Activated CD4-positive, alpha-beta T cell treated with anti-CD3 and anti-CD28 coated beads for 36 hours (primary cell): ENCODE results near the gene METTL9. TPM values are rescaled to one million over a fixed set of nuclear protein-coding genes. Genes with fewer than 3 reads are reported as not detected.
"Not testable (repeated sequence)": the region's sequence is repeated elsewhere in the genome, so short reads cannot be mapped to it uniquely, and the experiment has no call there.

Source experiments
- ATAC-seq: fragments of 200-7000 bp; cut with Tn5 transposase; one replicate; pipeline ENCODE4 v1.10.0; 2021; ENCODE audit warnings: mild to moderate bottlenecking, moderate library complexity
- CTCF ChIA-PET: fragments of 350-600 bp; sonication (Branson Sonifier 250); formaldehyde crosslinking; loops from one replicate; lab custom pipeline; 2021; ENCODE audit warnings: antibody characterized with exemption; lab: Charles Lee
- POLR2A ChIA-PET: fragments of 350-600 bp; sonication (Branson Sonifier 250); formaldehyde crosslinking; loops from one replicate; lab custom pipeline; 2021; ENCODE audit warnings: antibody characterized with exemption, inconsistent platforms; lab: Charles Lee
- DNase-seq: peaks from one replicate; pipeline ENCODE4 v3.0.0-alpha.2; 2020
- H3K27ac Mint-ChIP-seq: one replicate; pipeline ENCODE4 v1.8.0; 2021; ENCODE audit warnings: mixed read lengths
- H3K27me3 Mint-ChIP-seq: one replicate; pipeline ENCODE4 v1.8.0; 2021; ENCODE audit warnings: mixed read lengths
- H3K36me3 Mint-ChIP-seq: one replicate; pipeline ENCODE4 v1.8.0; 2021; ENCODE audit warnings: low read depth, mixed read lengths
- H3K4me1 Mint-ChIP-seq: one replicate; pipeline ENCODE4 v1.8.0; 2021; ENCODE audit warnings: mixed read lengths
- H3K4me3 Mint-ChIP-seq: one replicate; pipeline ENCODE4 v1.8.0; 2021; ENCODE audit warnings: mild to moderate bottlenecking, moderate library complexity, mixed read lengths
- H3K9me3 Mint-ChIP-seq: one replicate; pipeline ENCODE4 v1.8.0; 2021; ENCODE audit warnings: low read depth, mixed read lengths
- intact Hi-C, 2 experiments: fragments of 100-400 bp; cut with DNase I in 1 of 2; cut with micrococcal nuclease in 1 of 2; formaldehyde crosslinking; loops; one replicate each; pipeline versions ENCODE4 v1.14.2 to v1.15.1; 2022 to 2024; cut with DNase I, micrococcal nuclease
- total RNA-seq, 2 experiments: library from RNA; stranded (reverse); gene quantifications; one replicate each; pipeline ENCODE4 v1.2.3, GENCODE V29; 2021

Gene METTL9
- total RNA-seq, 2 experiments from 2014 or later, result 78.3 to 98.0 TPM

DNA sequence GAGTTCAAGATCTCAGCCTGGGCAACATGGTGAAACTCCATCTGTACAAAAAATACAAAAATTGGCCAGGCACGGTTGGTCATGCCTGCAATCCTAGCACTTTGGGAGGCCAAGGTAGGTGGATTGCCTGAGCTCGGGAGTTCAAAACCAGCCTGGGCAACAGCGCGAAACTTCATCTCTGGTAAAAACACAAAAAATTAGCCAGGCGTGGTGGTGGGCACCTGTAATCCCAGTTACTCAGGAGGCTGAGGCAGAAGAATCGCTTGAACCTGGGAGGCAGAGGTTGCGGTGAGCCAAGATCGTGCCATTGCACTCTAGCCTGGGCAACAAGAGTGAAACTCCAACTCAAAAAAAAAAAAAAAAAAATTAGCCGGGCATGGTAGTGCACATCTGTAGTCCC, 25.9 kb upstream of the METTL9 start:
- H3K4me3 Mint-ChIP-seq, ATAC-seq, H3K9me3 Mint-ChIP-seq, H3K4me1 Mint-ChIP-seq, H3K27me3 Mint-ChIP-seq, DNase-seq, POLR2A ChIA-PET, H3K27ac Mint-ChIP-seq, H3K36me3 Mint-ChIP-seq: not testable (repeated sequence)
- CTCF ChIA-PET, result interaction anchor here (1.0 kb wide), 1 partner anchor 84 kb away, joined by 3 read pairs; no protein-coding TSS in a partner anchor
- intact Hi-C loops, result loop anchor here in 1 of 2 experiments (10.0 kb wide), 1 partner anchor 289 kb away; no protein-coding TSS in a partner anchor

DNA sequence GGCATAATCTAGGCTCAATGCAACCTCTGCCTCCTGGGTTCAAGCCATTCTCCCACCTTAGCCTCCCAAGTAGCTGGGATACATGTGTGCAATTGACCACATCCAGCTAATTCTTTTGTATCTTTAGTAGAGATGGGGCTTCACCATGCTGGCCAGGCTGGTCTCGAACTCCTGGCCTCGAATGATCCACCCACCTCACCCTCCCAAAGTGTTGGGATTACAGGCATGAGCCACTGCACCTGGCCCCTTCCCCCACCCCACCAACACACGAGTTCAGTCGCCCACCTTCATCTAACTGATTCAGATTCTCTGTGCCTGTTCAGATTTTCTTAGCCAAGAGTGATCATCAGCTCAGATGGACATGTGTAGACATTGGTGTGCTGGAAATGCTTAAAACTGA, 25.0 kb upstream of the METTL9 start:
- ChIA-PET POLR2A (no interaction called here), CTCF (interaction anchor here (0.7 to 1.0 kb wide), 2 partner anchors 19 to 83 kb away, joined by 3 read pairs; no protein-coding TSS in a partner anchor)
- ATAC-seq (no peak), DNase-seq (no peak)
- no peak overlapping the region for H3K27ac Mint-ChIP-seq
- intact Hi-C loops, result loop anchor here in 1 of 2 experiments (10.0 kb wide), 1 partner anchor 290 kb away; no protein-coding TSS in a partner anchor
- peaks cover 1% of the 10 kb centered on the region for H3K27me3 Mint-ChIP-seq
- H3K9me3 Mint-ChIP-seq, result no peaks in the 10 kb centered on the region
- no peaks in the 10 kb centered on the region for H3K36me3 Mint-ChIP-seq
- no peaks in the 10 kb centered on the region for H3K4me1 Mint-ChIP-seq
- no peak overlapping the region for H3K4me3 Mint-ChIP-seq

DNA sequence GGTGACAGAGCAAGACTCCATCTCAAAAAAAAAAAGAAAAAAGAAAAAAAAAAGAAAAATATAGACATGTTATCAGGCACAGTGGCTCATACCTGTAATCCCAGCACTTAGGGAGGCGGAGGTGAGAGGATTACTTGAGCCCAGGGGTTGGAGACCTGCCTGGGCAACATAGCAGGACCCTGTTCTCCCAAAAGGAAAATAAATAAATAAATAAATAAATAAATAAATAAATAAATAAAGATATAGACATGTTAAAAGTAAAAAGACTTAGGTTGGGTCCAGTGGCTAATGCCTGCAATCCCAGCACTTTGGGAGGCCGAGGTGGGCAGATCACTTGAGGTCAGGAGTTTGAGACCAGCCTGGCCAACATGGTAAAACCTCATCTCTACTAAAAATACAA, 23.1 kb upstream of the METTL9 start:
- H3K36me3 Mint-ChIP-seq, H3K27ac Mint-ChIP-seq, DNase-seq, POLR2A ChIA-PET, H3K27me3 Mint-ChIP-seq, ATAC-seq, H3K4me3 Mint-ChIP-seq, H3K9me3 Mint-ChIP-seq, H3K4me1 Mint-ChIP-seq: not testable (repeated sequence)
- intact Hi-C loops, result loop anchor here in 1 of 2 experiments (10.0 kb wide), 1 partner anchor 292 kb away; no protein-coding TSS in a partner anchor
- CTCF ChIA-PET, result interaction anchor here (0.6 kb wide), 1 partner anchor 10 kb away, joined by 3 read pairs; no protein-coding TSS in a partner anchor

DNA sequence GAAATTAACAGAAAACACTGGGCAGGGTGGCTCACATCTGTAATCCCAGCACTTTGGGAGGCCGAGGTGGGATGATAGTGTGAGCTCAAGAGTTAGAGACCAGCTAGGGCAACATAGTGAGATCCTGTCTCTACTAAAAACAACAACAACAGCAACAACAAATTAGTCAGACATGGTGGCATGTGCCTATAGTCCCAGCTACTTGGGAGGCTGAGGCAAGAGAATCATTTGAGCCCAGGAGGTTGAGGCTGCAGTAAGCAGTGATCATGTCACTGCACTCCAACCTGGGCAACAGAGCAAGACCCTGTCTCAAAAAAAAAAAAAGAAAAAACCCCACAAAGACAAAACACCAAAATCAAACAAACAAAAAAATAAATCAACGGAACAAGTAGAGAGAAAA, 21.9 kb upstream of the METTL9 start:
- CTCF ChIA-PET, result interaction anchor here (0.5 kb wide), 1 partner anchor 22 kb away, joined by 3 read pairs; no protein-coding TSS in a partner anchor
- intact Hi-C loops, result loop anchor here in 1 of 2 experiments (10.0 kb wide), 1 partner anchor 293 kb away; no protein-coding TSS in a partner anchor
- ATAC-seq, H3K27ac Mint-ChIP-seq, H3K4me3 Mint-ChIP-seq, H3K36me3 Mint-ChIP-seq, H3K4me1 Mint-ChIP-seq, H3K27me3 Mint-ChIP-seq, POLR2A ChIA-PET, DNase-seq, H3K9me3 Mint-ChIP-seq: not testable (repeated sequence)

DNA sequence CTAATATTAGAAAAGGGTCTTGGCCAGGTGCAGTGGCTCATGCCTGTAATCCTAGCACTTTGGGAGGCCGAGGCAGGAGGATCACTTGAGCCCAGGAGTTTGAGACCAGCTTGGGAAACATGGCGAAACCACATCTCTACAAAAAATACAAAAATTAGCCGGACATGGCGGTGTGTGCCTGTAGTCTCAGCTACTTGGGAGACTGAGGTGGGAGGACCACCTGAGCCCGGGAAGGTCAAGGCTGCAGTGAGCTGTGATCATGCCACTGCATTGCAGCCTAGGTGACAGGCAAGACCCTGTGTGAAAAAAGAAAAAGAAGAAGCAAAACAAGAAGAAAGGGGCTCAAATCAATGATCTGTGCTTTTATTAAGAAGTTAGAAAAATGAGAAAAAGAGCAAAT, 21.1 kb upstream of the METTL9 start:
- DNase-seq, H3K4me1 Mint-ChIP-seq, H3K4me3 Mint-ChIP-seq, ATAC-seq, POLR2A ChIA-PET, H3K9me3 Mint-ChIP-seq, CTCF ChIA-PET, H3K27me3 Mint-ChIP-seq, H3K27ac Mint-ChIP-seq, H3K36me3 Mint-ChIP-seq: not testable (repeated sequence)
- intact Hi-C loops, result loop anchor here in 1 of 2 experiments (10.0 kb wide), 1 partner anchor 294 kb away; no protein-coding TSS in a partner anchor

DNA sequence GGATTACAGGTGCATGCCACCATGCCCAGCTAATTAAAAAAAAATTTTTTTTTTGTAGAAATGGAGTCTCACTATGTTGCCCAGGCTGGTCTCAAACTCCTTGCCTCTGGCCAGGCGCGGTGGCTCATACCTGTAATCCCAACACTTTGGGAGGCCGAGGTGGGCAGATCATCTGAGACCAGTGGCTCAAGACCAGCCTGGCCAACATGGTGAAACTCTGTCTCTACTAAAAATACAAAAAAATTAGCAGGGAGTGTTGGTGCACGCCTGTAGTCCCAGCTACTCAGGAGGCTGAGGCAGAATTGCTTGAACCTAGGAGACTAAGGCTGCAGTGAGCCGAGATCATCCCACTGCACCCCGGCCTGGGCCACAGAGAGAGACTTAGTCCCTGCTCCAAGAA, 19.2 kb upstream of the METTL9 start:
- CTCF ChIA-PET, result interaction anchor here (0.9 kb wide), 1 partner anchor 77 kb away, joined by 3 read pairs; no protein-coding TSS in a partner anchor
- H3K4me1 Mint-ChIP-seq, intact Hi-C loops, H3K27me3 Mint-ChIP-seq, DNase-seq, POLR2A ChIA-PET, H3K4me3 Mint-ChIP-seq, ATAC-seq, H3K27ac Mint-ChIP-seq, H3K9me3 Mint-ChIP-seq, H3K36me3 Mint-ChIP-seq: not testable (repeated sequence)

DNA sequence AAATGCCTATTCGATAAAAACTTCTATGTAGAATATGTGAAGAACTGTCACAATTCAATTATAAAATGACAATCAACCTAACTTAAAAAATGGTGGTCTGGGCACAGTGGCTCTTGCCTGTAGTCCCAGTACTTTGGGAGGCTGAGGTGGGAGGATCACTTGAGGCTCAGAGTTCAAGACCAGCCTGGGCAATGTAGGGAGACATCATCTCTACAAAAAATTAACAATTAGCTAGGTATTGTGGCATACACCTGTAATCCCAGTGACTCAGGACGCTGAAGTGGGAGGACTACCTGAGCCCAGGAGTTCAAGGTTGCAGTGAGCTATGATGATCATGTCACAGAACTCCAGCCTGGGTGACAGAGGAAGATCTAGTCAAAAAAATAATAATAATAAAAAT, 18.6 kb upstream of the METTL9 start:
- Mint-ChIP-seq H3K36me3 (no peaks in the 10 kb centered on the region), H3K9me3 (no peaks in the 10 kb centered on the region), H3K27me3 (no peaks in the 10 kb centered on the region), H3K4me3 (no peak overlapping the region), H3K4me1 (no peaks in the 10 kb centered on the region), H3K27ac (no peak overlapping the region)
- ATAC-seq (no peak), DNase-seq (no peak)
- ChIA-PET POLR2A (no interaction called here), CTCF (interaction anchor here (4.5 kb wide), 1 partner anchor 60 kb away, joined by 45 read pairs; no protein-coding TSS in a partner anchor)
- intact Hi-C loops, result loop anchor here in 1 of 2 experiments (1.0 kb wide), 1 partner anchor 1117 kb away; no protein-coding TSS in a partner anchor

DNA sequence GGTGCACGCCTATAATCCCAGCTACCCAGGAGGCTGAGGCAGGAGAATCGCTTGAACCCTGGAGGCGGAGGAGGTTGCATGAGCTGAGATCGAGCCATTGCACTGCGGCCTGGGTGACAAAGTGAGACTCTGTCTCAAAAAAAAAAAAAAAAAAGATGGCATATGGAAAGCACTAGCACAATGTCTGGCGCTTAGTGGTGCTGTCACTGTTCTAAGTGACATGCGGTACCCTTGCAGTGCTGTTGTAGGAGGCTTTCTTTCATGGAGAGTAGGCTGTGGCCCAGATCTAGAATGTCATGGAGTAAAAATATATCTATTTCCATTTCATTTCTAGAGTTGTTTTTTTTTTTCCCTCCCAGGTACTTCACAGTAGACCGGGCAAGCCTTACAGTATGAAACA, 14.6 kb upstream of the METTL9 start:
- intact Hi-C loops, result loop anchor here (1.0 kb wide), 2 partner anchors 55 to 123 kb away; no protein-coding TSS in a partner anchor
- ChIA-PET CTCF (interaction anchor here (0.5 to 4.5 kb wide), 13 partner anchors 15 to 813 kb away, joined by 3 to 45 read pairs (median 3); partner anchors contain the start of gene METTL9), POLR2A (no interaction called here)
- H3K36me3 Mint-ChIP-seq, result no peaks in the 10 kb centered on the region
- H3K9me3 Mint-ChIP-seq, result no peaks in the 10 kb centered on the region
- H3K27ac Mint-ChIP-seq, result no peak overlapping the region
- H3K27me3 Mint-ChIP-seq, result no peaks in the 10 kb centered on the region
- no peaks in the 10 kb centered on the region for H3K4me1 Mint-ChIP-seq
- DNase-seq (no peak), ATAC-seq (no peak)
- no peak overlapping the region for H3K4me3 Mint-ChIP-seq

DNA sequence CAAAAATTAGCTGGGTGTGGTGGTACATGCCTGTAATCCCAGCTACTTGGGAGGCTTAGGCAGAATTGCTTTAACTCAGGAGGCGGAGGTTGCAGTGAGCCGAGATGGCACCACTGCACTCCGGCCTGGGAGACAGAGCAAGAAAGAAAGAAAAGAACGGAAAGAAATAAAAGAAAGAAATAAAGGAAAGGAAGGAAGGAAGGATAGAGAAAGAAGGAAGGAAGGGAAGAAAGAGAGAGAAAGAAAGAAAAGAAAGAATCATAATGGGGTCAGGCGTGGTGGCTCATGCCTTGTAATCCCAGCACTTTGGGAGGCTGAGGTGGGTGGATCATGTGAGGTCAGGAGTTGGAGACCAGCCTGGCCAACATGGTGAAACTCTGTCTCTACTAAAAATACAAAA, 10.8 kb upstream of the METTL9 start:
- H3K4me3 Mint-ChIP-seq, H3K4me1 Mint-ChIP-seq, H3K27me3 Mint-ChIP-seq, intact Hi-C loops, H3K36me3 Mint-ChIP-seq, H3K9me3 Mint-ChIP-seq, H3K27ac Mint-ChIP-seq, POLR2A ChIA-PET, DNase-seq, ATAC-seq: not testable (repeated sequence)
- CTCF ChIA-PET, result interaction anchor here (0.7 to 1.1 kb wide), 3 partner anchors 9 to 68 kb away, joined by 3 to 4 read pairs (median 4); no protein-coding TSS in a partner anchor

DNA sequence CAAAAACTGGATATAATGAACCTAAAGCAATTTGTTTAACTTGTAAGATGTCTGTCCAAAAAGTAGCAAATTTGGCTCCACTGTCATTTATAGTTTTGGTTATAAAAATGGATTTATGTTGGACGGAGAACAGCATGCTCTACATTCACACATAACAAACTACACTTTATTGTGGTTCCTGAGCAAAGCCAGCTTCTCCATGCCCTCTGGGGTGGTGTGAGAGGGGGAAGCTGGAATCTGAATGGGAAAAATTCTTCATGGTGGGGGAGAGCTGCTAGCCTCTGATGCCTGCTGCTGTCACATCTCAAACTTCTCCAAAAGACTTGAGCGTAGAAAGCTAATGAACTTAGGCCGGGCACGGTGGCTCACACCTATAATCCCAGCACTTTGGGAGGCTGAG, 9.8 kb upstream of the METTL9 start:
- Mint-ChIP-seq H3K4me1 (no peaks in the 10 kb centered on the region), H3K27ac (no peak overlapping the region), H3K27me3 (no peaks in the 10 kb centered on the region), H3K36me3 (no peaks in the 10 kb centered on the region), H3K4me3 (no peak overlapping the region), H3K9me3 (no peaks in the 10 kb centered on the region)
- intact Hi-C loops, result no loop called here
- ATAC-seq, result no peak
- ChIA-PET POLR2A (no interaction called here), CTCF (interaction anchor here (0.7 to 1.2 kb wide), 3 partner anchors 51 to 213 kb away, joined by 3 to 11 read pairs (median 5); no protein-coding TSS in a partner anchor)
- DNase-seq, result no peak

DNA sequence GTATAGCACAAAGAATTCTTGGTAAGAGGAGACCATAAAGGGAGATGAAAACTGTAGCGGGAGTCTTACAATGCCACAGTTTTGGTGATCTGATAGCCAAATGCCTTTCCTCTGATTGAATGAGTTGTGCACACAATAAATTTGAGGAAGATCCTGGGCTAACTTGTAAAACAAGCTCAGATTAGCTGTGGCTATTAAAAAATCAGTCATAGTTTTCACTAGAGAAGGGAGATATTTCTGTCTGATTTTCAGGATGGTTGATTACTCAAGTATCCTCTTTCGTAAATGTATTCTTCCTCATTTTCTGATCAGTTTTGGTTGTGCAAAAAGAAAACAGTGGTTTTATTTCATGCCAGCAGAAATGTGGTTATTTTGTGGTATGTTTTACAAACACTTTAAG, 9.1 kb upstream of the METTL9 start:
- Mint-ChIP-seq H3K27ac (no peak overlapping the region), H3K4me3 (no peak overlapping the region), H3K36me3 (no peaks in the 10 kb centered on the region), H3K9me3 (no peaks in the 10 kb centered on the region), H3K27me3 (no peaks in the 10 kb centered on the region), H3K4me1 (no peaks in the 10 kb centered on the region)
- ChIA-PET POLR2A (no interaction called here), CTCF (interaction anchor here (0.7 to 1.2 kb wide), 3 partner anchors 50 to 212 kb away, joined by 3 to 11 read pairs (median 5); no protein-coding TSS in a partner anchor)
- intact Hi-C loops, result loop anchor here in 1 of 2 experiments (10.0 kb wide), 1 partner anchor 85 kb away; no protein-coding TSS in a partner anchor
- ATAC-seq (no peak), DNase-seq (no peak)
